ENCODE measurements around the gene NAP1L1. TPM values are rescaled to one million over a fixed set of nuclear protein-coding genes. Genes with fewer than 3 reads are reported as not detected.

NAP1L1 gene
- total RNA-seq, 4 donors from 2014 or later, result 389 to 540 (median 445) TPM

GRCh38 chr12:75996861-75997447 lies 87.5 kb downstream of the NAP1L1 start:
- intact Hi-C loops (cut with DNase I), result no loop called here
- H3K36me3 ChIP-seq, result no peaks in the 10 kb centered on the region
- no peak for TF ChIP-seq EP300 (IDR thresholded peaks at IDR 0.05)
- TF ChIP-seq POLR2A (IDR thresholded peaks at IDR 0.05; ENCODE audit: low read depth), result no peak
- no peak for TF ChIP-seq CTCF (IDR thresholded peaks at IDR 0.05)
- no peak for TF ChIP-seq POLR2AphosphoS5 (IDR thresholded peaks at IDR 0.05)
- WGBS, result 54% methylated on average over 1 of the region's 1 CpG
- H3K4me1 ChIP-seq, result no peaks in the 10 kb centered on the region
- no peak for DNase-seq (ENCODE audit: extremely low spot score)
- no peaks in the 10 kb centered on the region for H3K27me3 ChIP-seq
- H3K4me3 ChIP-seq, result no peak overlapping the region
- no peak overlapping the region for H3K27ac ChIP-seq (replicated peaks in 1 of 4)
- no peaks in the 10 kb centered on the region for H3K9me3 ChIP-seq

GRCh38 chr12:75995691-75996090 lies 88.8 kb downstream of the NAP1L1 start:
- TF ChIP-seq POLR2AphosphoS5 (IDR thresholded peaks at IDR 0.05) (no peak), EP300 (IDR thresholded peaks at IDR 0.05) (no peak), POLR2A (IDR thresholded peaks at IDR 0.05; ENCODE audit: low read depth) (no peak), CTCF (IDR thresholded peaks at IDR 0.05) (no peak)
- Histone ChIP-seq H3K27ac (replicated peaks in 1 of 4) (no peak overlapping the region), H3K9me3 (no peaks in the 10 kb centered on the region), H3K36me3 (no peaks in the 10 kb centered on the region), H3K4me3 (no peak overlapping the region), H3K4me1 (no peaks in the 10 kb centered on the region), H3K27me3 (no peaks in the 10 kb centered on the region)
- no peak for DNase-seq (ENCODE audit: extremely low spot score)
- intact Hi-C loops (cut with DNase I), result no loop called here

GRCh38 chr12:75994069-75994740 lies 90.3 kb downstream of the NAP1L1 start:
- Histone ChIP-seq H3K27me3 (no peaks in the 10 kb centered on the region), H3K4me3 (no peak overlapping the region), H3K9me3 (no peaks in the 10 kb centered on the region), H3K27ac (replicated peaks in 1 of 4) (no peak overlapping the region), H3K4me1 (no peaks in the 10 kb centered on the region), H3K36me3 (no peaks in the 10 kb centered on the region)
- TF ChIP-seq CTCF (IDR thresholded peaks at IDR 0.05), result no peak
- TF ChIP-seq POLR2A (IDR thresholded peaks at IDR 0.05; ENCODE audit: low read depth), result no peak
- TF ChIP-seq EP300 (IDR thresholded peaks at IDR 0.05), result no peak
- TF ChIP-seq POLR2AphosphoS5 (IDR thresholded peaks at IDR 0.05), result no peak
- intact Hi-C loops (cut with DNase I), result no loop called here
- 69% methylated on average over 4 of the region's 4 CpGs for WGBS
- no peak for DNase-seq (ENCODE audit: extremely low spot score)

GRCh38 chr12:75991753-75992152 lies 92.7 kb downstream of the NAP1L1 start:
- H3K4me1 ChIP-seq, result no peaks in the 10 kb centered on the region
- intact Hi-C loops (cut with DNase I), result no loop called here
- TF ChIP-seq CTCF (IDR thresholded peaks at IDR 0.05) (no peak), POLR2A (IDR thresholded peaks at IDR 0.05; ENCODE audit: low read depth) (no peak), POLR2AphosphoS5 (IDR thresholded peaks at IDR 0.05) (no peak), EP300 (IDR thresholded peaks at IDR 0.05) (no peak)
- H3K9me3 ChIP-seq, result no peaks in the 10 kb centered on the region
- DNase-seq (ENCODE audit: extremely low spot score), result no peak
- H3K27ac ChIP-seq (replicated peaks in 1 of 4), result no peak overlapping the region
- H3K4me3 ChIP-seq, result no peak overlapping the region
- no peaks in the 10 kb centered on the region for H3K27me3 ChIP-seq
- H3K36me3 ChIP-seq, result no peaks in the 10 kb centered on the region
- WGBS, result 75% methylated on average over 5 of the region's 5 CpGs

All from esophagus muscularis mucosa (tissue), 4 donors.